Tibial artery (tissue), 4 donors: ENCODE measurements around the gene FOXN4.

Experiments used
- DNase-seq, 2 donors: peaks; one replicate each; pipeline ENCODE4 v3.0.0-alpha.2; 2019
- H3K27ac ChIP-seq, 2 donors: fragments of 200-600 bp; sonication (generic) in 1 of 2; 1 replicate in 1 of 2; 2 replicates in 1 of 2; pipeline ENCODE4 v1.5.1; 2018 to 2019; ENCODE audit warnings: mild to moderate bottlenecking in 1 of 2
- H3K27me3 ChIP-seq, 2 donors: fragments of 200-600 bp; sonication (generic) in 1 of 2; one replicate each; pipeline versions ENCODE4 v1.5.1 to v1.6.0; 2016 to 2019
- H3K36me3 ChIP-seq, 3 donors: fragments of 200-600 bp; sonication (generic) in 2 of 3; one replicate each; pipeline ENCODE4 v1.5.1; 2016 to 2019; ENCODE audit warnings: mild to moderate bottlenecking in 2 of 3
- H3K4me1 ChIP-seq, 4 donors: fragments of 200-600 bp; sonication (generic) in 2 of 4; 1 replicate in 3 of 4; 2 replicates in 1 of 4; pipeline ENCODE4 v1.5.1; 2016 to 2019
- H3K4me3 ChIP-seq, 2 donors: fragments of 200-600 bp; sonication (generic) in 1 of 2; 1 replicate in 1 of 2; 2 replicates in 1 of 2; pipeline ENCODE4 v1.5.1; 2018 to 2019; ENCODE audit warnings: mild to moderate bottlenecking in 2 of 2
- H3K9me3 ChIP-seq, 3 donors: fragments of 200-600 bp; sonication (generic) in 1 of 3; one replicate each; pipeline ENCODE4 v1.5.1; 2016 to 2019
- intact Hi-C: fragments of 100-400 bp; cut with DNase I; formaldehyde crosslinking; loops from one replicate; pipeline ENCODE4 v1.15.0; 2023; ENCODE audit warnings: low total_unique reads
- TF ChIP-seq, protein P1 (sequence below), 2 experiments: fragments of 200-600 bp in 1 of 2; fragments of 450-650 bp in 1 of 2; IDR thresholded peaks; one replicate each; pipeline ENCODE4 v1.5.1; 2017 to 2019; ENCODE audit warnings: antibody characterized with exemption in 2 of 2, mild to moderate bottlenecking in 1 of 2, moderate library complexity in 1 of 2

The FOXN4 gene

DNA sequence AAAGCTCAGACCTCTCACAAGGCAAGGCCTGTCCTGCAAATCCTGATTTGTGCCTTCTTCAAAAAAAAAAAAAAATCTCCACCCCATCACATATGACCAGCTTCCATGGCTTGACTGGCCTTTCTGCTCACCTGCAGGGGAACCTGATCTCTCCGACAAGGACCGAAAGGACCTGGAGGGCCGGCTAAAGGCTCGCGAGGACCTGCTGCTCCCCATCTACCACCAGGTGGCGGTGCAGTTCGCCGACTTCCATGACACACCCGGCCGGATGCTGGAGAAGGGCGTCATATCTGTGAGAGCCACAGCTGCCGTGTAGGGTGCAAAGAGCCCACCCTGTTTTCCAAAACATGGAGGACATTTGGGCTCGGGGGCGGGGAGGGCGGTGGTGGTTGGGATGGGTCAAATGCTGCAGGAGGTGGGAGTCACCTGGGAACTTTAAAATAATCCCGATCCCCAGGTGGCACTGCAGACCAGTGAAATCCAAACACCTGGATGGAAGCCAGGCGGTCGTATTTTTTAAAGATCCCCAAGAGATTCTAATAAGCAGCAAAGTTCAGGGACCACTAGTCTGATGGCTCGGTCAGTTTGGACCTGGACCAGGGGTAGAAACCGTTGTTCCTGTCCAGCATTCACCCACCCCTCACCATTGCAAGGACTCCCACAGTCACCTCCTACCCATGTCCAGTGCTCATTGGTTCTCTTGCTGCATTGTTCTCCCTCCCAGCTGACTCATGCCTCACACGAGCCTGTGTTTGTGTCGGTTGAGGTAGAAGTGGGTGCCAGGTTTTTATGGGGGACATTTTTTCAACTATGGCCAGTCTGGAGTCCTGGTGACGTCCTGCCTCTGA is 44.8 kb downstream of the FOXN4 start:
- peak in 1 of 2 donors; percentile 61 for DNase-seq
- TF ChIP-seq, protein P1, sequence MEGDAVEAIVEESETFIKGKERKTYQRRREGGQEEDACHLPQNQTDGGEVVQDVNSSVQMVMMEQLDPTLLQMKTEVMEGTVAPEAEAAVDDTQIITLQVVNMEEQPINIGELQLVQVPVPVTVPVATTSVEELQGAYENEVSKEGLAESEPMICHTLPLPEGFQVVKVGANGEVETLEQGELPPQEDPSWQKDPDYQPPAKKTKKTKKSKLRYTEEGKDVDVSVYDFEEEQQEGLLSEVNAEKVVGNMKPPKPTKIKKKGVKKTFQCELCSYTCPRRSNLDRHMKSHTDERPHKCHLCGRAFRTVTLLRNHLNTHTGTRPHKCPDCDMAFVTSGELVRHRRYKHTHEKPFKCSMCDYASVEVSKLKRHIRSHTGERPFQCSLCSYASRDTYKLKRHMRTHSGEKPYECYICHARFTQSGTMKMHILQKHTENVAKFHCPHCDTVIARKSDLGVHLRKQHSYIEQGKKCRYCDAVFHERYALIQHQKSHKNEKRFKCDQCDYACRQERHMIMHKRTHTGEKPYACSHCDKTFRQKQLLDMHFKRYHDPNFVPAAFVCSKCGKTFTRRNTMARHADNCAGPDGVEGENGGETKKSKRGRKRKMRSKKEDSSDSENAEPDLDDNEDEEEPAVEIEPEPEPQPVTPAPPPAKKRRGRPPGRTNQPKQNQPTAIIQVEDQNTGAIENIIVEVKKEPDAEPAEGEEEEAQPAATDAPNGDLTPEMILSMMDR (IDR thresholded peaks at IDR 0.05), result peak; percentile 45 to 53
- H3K9me3 ChIP-seq, result peaks cover 0 to 6% (median 3%) of the 10 kb centered on the region in 3 donors
- H3K36me3 ChIP-seq, result peaks cover 63 to 100% (median 92%) of the 10 kb centered on the region in 3 donors
- intact Hi-C loops, result loop anchor here (10.0 kb wide), 1 partner anchor 120 kb away; no protein-coding TSS in a partner anchor
- H3K27me3 ChIP-seq, result no peaks in the 10 kb centered on the region
- H3K4me1 ChIP-seq, result no peaks in the 10 kb centered on the region
- H3K4me3 ChIP-seq, result no peak overlapping the region
- no peak overlapping the region for H3K27ac ChIP-seq

DNA sequence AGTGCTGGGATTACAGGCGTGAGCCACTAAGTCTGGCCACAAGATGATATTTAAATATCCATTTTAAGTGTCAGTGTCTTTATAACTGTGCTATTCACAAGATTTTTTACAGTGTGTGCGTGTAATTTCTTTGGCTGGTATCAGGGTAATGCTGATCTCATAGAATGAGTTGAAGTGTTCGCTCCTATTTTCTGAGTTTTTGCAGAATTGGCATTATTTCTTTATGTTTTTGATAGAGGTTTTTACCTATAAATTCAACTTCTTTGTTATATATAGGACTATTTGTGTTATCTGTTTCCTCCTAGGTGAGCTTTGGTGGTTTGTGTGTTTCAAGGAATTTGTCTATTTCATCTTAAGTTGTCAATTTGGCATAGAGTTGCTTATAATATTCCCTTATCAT is 45.6 kb downstream of the FOXN4 start:
- Histone ChIP-seq H3K36me3 (peaks cover 71 to 100% (median 92%) of the 10 kb centered on the region in 3 donors), H3K9me3 (peaks cover 0 to 6% (median 3%) of the 10 kb centered on the region in 3 donors), H3K4me3 (no peak overlapping the region), H3K27me3 (no peaks in the 10 kb centered on the region), H3K27ac (no peak overlapping the region), H3K4me1 (no peaks in the 10 kb centered on the region)
- DNase-seq, result no peak
- TF ChIP-seq, protein P1 (IDR thresholded peaks at IDR 0.05), result no peak
- intact Hi-C loops, result loop anchor here (10.0 kb wide), 1 partner anchor 121 kb away; no protein-coding TSS in a partner anchor

DNA sequence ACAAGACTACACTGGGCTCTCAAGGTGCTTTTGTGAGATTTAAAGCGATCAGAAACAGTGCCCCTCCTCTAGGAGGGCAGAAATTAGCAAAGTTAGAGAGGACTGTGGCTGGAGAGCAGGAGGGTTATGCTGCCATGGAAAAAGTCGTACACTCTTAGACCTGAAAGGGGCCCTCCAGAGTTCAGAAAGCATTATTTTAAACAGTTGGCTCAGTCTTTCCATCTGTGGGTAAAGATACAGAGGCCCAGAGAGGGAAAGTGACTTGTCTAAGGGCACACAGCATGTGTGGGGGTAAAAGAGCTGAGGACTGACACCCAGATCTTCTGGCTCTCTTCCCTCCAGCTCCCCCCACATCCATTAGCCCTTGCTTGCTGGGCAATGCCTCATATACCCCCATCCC is 47.1 kb downstream of the FOXN4 start:
- intact Hi-C loops, result loop anchor here (10.0 kb wide), 1 partner anchor 123 kb away; no protein-coding TSS in a partner anchor
- no peaks in the 10 kb centered on the region for H3K27me3 ChIP-seq
- H3K36me3 ChIP-seq, result peaks cover 83 to 100% (median 89%) of the 10 kb centered on the region in 3 donors
- no peak overlapping the region for H3K27ac ChIP-seq
- H3K9me3 ChIP-seq, result peaks cover 0 to 6% (median 3%) of the 10 kb centered on the region in 3 donors
- TF ChIP-seq, protein P1 (IDR thresholded peaks at IDR 0.05), result no peak
- H3K4me1 ChIP-seq, result no peaks in the 10 kb centered on the region
- H3K4me3 ChIP-seq, result no peak overlapping the region
- no peak for DNase-seq

DNA sequence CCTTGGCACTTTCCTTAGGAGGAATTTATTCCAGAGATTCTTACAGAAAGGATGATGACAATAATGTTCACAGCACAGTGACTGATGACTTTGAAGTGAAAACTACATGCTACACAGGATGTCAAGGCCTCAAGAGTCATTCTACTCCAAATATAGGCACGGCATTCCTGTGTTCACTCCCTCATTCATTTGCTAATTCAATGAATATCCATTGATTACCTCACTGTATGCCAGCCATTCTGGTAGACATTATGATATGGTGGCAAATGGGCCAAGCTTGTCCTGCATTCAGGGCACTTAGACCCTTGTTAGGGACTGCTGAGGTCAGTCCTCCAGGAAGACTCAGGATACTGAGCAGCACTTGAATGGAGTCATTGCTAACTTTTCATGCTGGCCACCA is 48.0 kb downstream of the FOXN4 start:
- H3K36me3 ChIP-seq, result peaks cover 79 to 100% (median 91%) of the 10 kb centered on the region in 3 donors
- DNase-seq, result no peak
- no peak overlapping the region for H3K27ac ChIP-seq
- no peaks in the 10 kb centered on the region for H3K4me1 ChIP-seq
- intact Hi-C loops, result loop anchor here (10.0 kb wide), 1 partner anchor 124 kb away; no protein-coding TSS in a partner anchor
- H3K9me3 ChIP-seq, result peaks cover 0 to 6% (median 3%) of the 10 kb centered on the region in 3 donors
- H3K27me3 ChIP-seq, result no peaks in the 10 kb centered on the region
- TF ChIP-seq, protein P1 (IDR thresholded peaks at IDR 0.05), result no peak
- no peak overlapping the region for H3K4me3 ChIP-seq

DNA sequence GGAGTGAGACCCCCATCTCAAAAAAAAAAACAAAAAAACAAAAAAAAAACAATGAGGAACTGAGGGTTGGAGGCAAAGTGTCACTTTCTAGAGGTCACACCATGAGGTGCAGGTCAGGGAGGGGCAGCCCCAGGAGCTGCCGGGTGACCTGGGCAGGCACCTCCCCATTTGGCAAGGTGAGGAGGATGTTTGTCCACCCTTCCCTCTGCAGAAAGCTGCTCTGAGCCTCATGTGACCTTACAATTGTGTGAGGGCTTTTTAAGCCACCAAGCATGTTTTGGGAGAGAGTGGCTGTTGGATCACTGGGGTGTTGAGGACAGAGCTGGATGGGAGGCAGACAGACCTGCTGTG is 49.6 kb downstream of the FOXN4 start:
- Histone ChIP-seq H3K27me3 (no peaks in the 10 kb centered on the region), H3K9me3 (peaks cover 0 to 6% (median 3%) of the 10 kb centered on the region in 3 donors), H3K4me1 (no peaks in the 10 kb centered on the region), H3K27ac (no peak overlapping the region), H3K4me3 (no peak overlapping the region), H3K36me3 (peaks cover 67 to 100% (median 91%) of the 10 kb centered on the region in 3 donors)
- intact Hi-C loops, result no loop called here
- no peak for DNase-seq
- TF ChIP-seq, protein P1 (IDR thresholded peaks at IDR 0.05), result no peak
